RWPE1 (cell line): ENCODE data around the gene PLA2G2F.

Source experiments
- CTCF ChIA-PET: fragments of 350-600 bp; sonication (Branson Sonifier 250); formaldehyde crosslinking; extraction: SDS; loops from one replicate; lab custom pipeline; 2021; lab: Yijun Ruan, JAX
- POLR2A ChIA-PET: fragments of 400-600 bp; formaldehyde crosslinking; extraction: SDS; loops from one replicate; lab custom pipeline; 2020; ENCODE audit warnings: antibody characterized with exemption; ENCODE audit not compliant: low non-redundant PET; lab: Yijun Ruan, JAX
- DNase-seq: peaks from one replicate; pipeline ENCODE4 v3.0.0; 2012; ENCODE audit warnings: low spot score
- H3K27ac ChIP-seq: fragments of 450-650 bp; 2 replicates; pipeline ENCODE4 v1.5.1; 2017
- CTCF ChIP-seq: fragments of 450-650 bp; conservative IDR thresholded peaks from 2 replicates; pipeline ENCODE4 v1.5.1; 2017; ENCODE audit warnings: low read depth, mild to moderate bottlenecking

Gene PLA2G2F

GRCh38 chr1:20164694-20165202, 25.6 kb downstream of the PLA2G2F start:
- TF ChIP-seq CTCF = no peak
- no peak for DNase-seq
- ChIA-PET CTCF (no interaction called here), POLR2A (no interaction called here)
- H3K27ac ChIP-seq = no peak overlapping the region

- peak; percentile 40 for DNase-seq
- POLR2A ChIA-PET = no interaction called here
These were observed 26.4 kb downstream of the PLA2G2F start for GRCh38 chr1:20165522-20165951.

GRCh38 chr1:20166051-20166450, 26.9 kb downstream of the PLA2G2F start:
- DNase-seq = peak; percentile 20
- POLR2A ChIA-PET = no interaction called here
- H3K27ac ChIP-seq = no peak overlapping the region
- CTCF ChIA-PET = interaction anchor here (0.5 to 1.4 kb wide), 7 partner anchors 29 to 329 kb away, joined by 3 to 16 read pairs (median 3); no protein-coding TSS in a partner anchor
- TF ChIP-seq CTCF = no peak

More at GRCh38 chr1:20165522-20165951, 26.4 kb downstream of the PLA2G2F start:
- H3K27ac ChIP-seq = no peak overlapping the region
- TF ChIP-seq CTCF = no peak
- CTCF ChIA-PET = interaction anchor here (0.5 to 1.4 kb wide), 7 partner anchors 30 to 329 kb away, joined by 3 to 16 read pairs (median 3); no protein-coding TSS in a partner anchor

- TF ChIP-seq CTCF = no peak
- POLR2A ChIA-PET = interaction anchor here (0.5 kb wide), 1 partner anchor 218 kb away, joined by 3 read pairs; no protein-coding TSS in a partner anchor
- CTCF ChIA-PET = interaction anchor here (0.6 to 1.0 kb wide), 2 partner anchors 264 to 514 kb away, joined by 3 read pairs; no protein-coding TSS in a partner anchor
- no peak overlapping the region for H3K27ac ChIP-seq
- peak; percentile 23 for DNase-seq
These were observed 28.0 kb downstream of the PLA2G2F start for GRCh38 chr1:20167126-20167525.

GRCh38 chr1:20168564-20169491, 29.7 kb downstream of the PLA2G2F start:
- no peak for TF ChIP-seq CTCF
- no peak overlapping the region for H3K27ac ChIP-seq
- ChIA-PET CTCF (no interaction called here), POLR2A (no interaction called here)
- DNase-seq = no peak

- TF ChIP-seq CTCF = no peak
- DNase-seq = no peak
- CTCF ChIA-PET = no interaction called here
- POLR2A ChIA-PET = no interaction called here
- H3K27ac ChIP-seq = no peak overlapping the region
These were observed 30.8 kb downstream of the PLA2G2F start for GRCh38 chr1:20169932-20170331.
